PC-9 (cell line): Measurements from ENCODE around the gene TMEM109. TPM values are rescaled to one million over a fixed set of nuclear protein-coding genes. Genes with fewer than 3 reads are reported as not detected.

Experiments
- BruUV-seq: library from RNA; stranded (reverse); fragments of 400-500 nt; replicated peaks from 2 replicates; lab custom pipeline; 2021; lab: Mats Ljungman, UMichigan
- CTCF ChIA-PET: fragments of 300-600 bp; sonication (Branson Sonifier 250); formaldehyde crosslinking; loops from one replicate; lab custom pipeline; 2022; ENCODE audit warnings: antibody characterized with exemption; lab: Charles Lee
- POLR2A ChIA-PET: fragments of 300-600 bp; sonication (Branson Sonifier 250); formaldehyde crosslinking; loops from one replicate; lab custom pipeline; 2022; ENCODE audit warnings: antibody characterized with exemption; ENCODE audit not compliant: unreplicated experiment; lab: Charles Lee
- DNase-seq, 2 experiments: peaks; one replicate each; pipeline versions ENCODE4 v3.0.0 to v3.0.0-alpha.2; 2015 to 2022; ENCODE audit warnings: mixed read lengths in 1 of 2
- H2AFZ ChIP-seq: fragments of 200-600 bp; sonication (generic); 2 replicates; pipeline ENCODE4 v1.8.1; 2017; ENCODE audit warnings: antibody characterized with exemption
- H3F3A ChIP-seq: fragments of 200-600 bp; sonication (generic); 2 replicates; pipeline ENCODE4 v1.8.1; 2017; ENCODE audit warnings: antibody characterized with exemption, mild to moderate bottlenecking, low read depth; ENCODE audit not compliant: insufficient read depth
- H3K27ac ChIP-seq: fragments of 200-600 bp; sonication (generic); 2 replicates; pipeline ENCODE4 v1.6.1; 2016; ENCODE audit warnings: mixed run types
- H3K27me3 ChIP-seq: fragments of 200-600 bp; sonication (generic); 2 replicates; pipeline ENCODE4 v1.6.1; 2016; ENCODE audit warnings: low read depth, mixed run types; ENCODE audit not compliant: insufficient read depth
- H3K36me3 ChIP-seq: fragments of 200-600 bp; sonication (generic); 2 replicates; pipeline ENCODE4 v1.6.1; 2016; ENCODE audit warnings: low read depth, mixed run types
- H3K4me1 ChIP-seq: fragments of 200-600 bp; sonication (generic); replicated peaks from 2 replicates; pipeline ENCODE4 v1.6.1; 2016; ENCODE audit warnings: mixed run types; ENCODE audit not compliant: insufficient read depth
- H3K4me2 ChIP-seq: fragments of 200-600 bp; sonication (generic); 2 replicates; pipeline ENCODE4 v1.6.1; 2017; ENCODE audit warnings: mixed run types
- H3K4me3 ChIP-seq: fragments of 200-600 bp; sonication (generic); 2 replicates; pipeline ENCODE4 v1.6.1; 2016; ENCODE audit warnings: mixed run types
- H3K79me2 ChIP-seq: fragments of 200-600 bp; sonication (generic); 2 replicates; pipeline ENCODE4 v1.6.1; 2017; ENCODE audit warnings: low read depth, mixed run types
- H3K9me2 ChIP-seq: fragments of 200-600 bp; sonication (generic); 2 replicates; pipeline ENCODE4 v1.8.1; 2017; ENCODE audit warnings: mild to moderate bottlenecking; ENCODE audit not compliant: insufficient read depth
- H3K9me3 ChIP-seq: fragments of 200-600 bp; sonication (generic); 2 replicates; pipeline ENCODE4 v1.8.1; 2016; ENCODE audit warnings: low read depth; ENCODE audit not compliant: insufficient read depth
- H4K20me1 ChIP-seq: fragments of 200-600 bp; sonication (generic); 2 replicates; pipeline ENCODE4 v1.8.1; 2017; ENCODE audit not compliant: insufficient read depth
- EZH2 ChIP-seq: fragments of 200-600 bp; sonication (generic); IDR thresholded peaks from 2 replicates; pipeline ENCODE4 v1.8.0; 2017; ENCODE audit warnings: antibody characterized with exemption, low read depth
- intact Hi-C: fragments of 100-400 bp; cut with micrococcal nuclease; formaldehyde crosslinking; loops from one replicate; pipeline ENCODE4 v1.10.0; 2022; ENCODE audit not compliant: unreplicated experiment
- total RNA-seq: library from RNA; stranded (reverse); gene quantifications from 2 replicates; pipeline ENCODE4 v1.2.3, GENCODE V29; 2021
- TF ChIP-seq, protein P1 (sequence below): fragments of 200-600 bp; sonication (generic); conservative IDR thresholded peaks from 2 replicates; pipeline ENCODE4 v1.6.1; 2017; ENCODE audit warnings: mixed run types, antibody characterized with exemption, mild to moderate bottlenecking, moderate library complexity

Gene TMEM109
- total RNA-seq, 1 experiment from 2014 or later = 105 TPM

DNA sequence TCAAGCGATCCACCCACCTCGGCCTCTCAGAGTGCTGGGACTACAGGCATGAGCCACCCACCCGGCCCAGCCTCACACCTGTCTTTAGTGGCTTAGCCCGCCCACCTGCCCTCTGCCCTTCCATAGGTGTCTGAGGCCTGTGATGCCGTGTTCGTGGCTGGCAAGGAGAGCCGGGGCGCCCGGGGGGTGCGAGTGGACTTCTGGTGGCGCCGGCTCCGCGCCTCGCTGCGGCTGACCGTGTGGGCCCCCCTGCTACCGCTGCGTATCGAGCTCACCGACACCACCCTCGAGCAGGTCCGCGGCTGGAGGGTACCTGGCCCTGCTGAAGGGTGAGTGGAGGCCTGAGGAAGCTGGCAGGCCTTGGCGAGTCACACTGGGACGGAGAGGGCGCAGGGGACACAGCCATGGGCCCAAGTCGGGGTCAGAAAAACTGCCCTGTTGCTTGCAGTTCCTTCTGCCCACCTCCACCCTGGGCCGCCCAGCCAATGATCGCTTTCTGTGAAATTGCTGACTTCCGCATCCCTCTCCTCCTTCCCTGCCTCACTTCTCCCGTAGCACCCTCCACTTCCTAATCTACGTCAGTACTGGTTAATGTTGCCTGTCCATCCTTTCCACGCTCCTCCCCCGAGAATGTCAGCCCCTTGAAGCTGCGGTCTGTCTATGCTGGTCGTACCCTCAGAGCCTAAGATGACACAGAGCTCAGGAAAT, 19.6 kb downstream of the TMEM109 start:
- TF ChIP-seq, protein P1, sequence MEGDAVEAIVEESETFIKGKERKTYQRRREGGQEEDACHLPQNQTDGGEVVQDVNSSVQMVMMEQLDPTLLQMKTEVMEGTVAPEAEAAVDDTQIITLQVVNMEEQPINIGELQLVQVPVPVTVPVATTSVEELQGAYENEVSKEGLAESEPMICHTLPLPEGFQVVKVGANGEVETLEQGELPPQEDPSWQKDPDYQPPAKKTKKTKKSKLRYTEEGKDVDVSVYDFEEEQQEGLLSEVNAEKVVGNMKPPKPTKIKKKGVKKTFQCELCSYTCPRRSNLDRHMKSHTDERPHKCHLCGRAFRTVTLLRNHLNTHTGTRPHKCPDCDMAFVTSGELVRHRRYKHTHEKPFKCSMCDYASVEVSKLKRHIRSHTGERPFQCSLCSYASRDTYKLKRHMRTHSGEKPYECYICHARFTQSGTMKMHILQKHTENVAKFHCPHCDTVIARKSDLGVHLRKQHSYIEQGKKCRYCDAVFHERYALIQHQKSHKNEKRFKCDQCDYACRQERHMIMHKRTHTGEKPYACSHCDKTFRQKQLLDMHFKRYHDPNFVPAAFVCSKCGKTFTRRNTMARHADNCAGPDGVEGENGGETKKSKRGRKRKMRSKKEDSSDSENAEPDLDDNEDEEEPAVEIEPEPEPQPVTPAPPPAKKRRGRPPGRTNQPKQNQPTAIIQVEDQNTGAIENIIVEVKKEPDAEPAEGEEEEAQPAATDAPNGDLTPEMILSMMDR = no peak
- no peak for TF ChIP-seq EZH2
- H4K20me1 ChIP-seq = no peaks in the 10 kb centered on the region
- H3K4me3 ChIP-seq = no peak overlapping the region
- no peaks in the 10 kb centered on the region for H3F3A ChIP-seq
- no peaks in the 10 kb centered on the region for H3K9me2 ChIP-seq
- H3K79me2 ChIP-seq = no peaks in the 10 kb centered on the region
- BruUV-seq = no TSS peak
- no peaks in the 10 kb centered on the region for H3K9me3 ChIP-seq
- no peaks in the 10 kb centered on the region for H3K27me3 ChIP-seq
- ChIA-PET CTCF (no interaction called here), POLR2A (no interaction called here)
- no peak overlapping the region for H3K27ac ChIP-seq
- no peak for DNase-seq
- no peak overlapping the region for H2AFZ ChIP-seq
- intact Hi-C loops = no loop called here
- no peaks in the 10 kb centered on the region for H3K4me1 ChIP-seq
- H3K4me2 ChIP-seq = no peak overlapping the region
- H3K36me3 ChIP-seq = no peaks in the 10 kb centered on the region

DNA sequence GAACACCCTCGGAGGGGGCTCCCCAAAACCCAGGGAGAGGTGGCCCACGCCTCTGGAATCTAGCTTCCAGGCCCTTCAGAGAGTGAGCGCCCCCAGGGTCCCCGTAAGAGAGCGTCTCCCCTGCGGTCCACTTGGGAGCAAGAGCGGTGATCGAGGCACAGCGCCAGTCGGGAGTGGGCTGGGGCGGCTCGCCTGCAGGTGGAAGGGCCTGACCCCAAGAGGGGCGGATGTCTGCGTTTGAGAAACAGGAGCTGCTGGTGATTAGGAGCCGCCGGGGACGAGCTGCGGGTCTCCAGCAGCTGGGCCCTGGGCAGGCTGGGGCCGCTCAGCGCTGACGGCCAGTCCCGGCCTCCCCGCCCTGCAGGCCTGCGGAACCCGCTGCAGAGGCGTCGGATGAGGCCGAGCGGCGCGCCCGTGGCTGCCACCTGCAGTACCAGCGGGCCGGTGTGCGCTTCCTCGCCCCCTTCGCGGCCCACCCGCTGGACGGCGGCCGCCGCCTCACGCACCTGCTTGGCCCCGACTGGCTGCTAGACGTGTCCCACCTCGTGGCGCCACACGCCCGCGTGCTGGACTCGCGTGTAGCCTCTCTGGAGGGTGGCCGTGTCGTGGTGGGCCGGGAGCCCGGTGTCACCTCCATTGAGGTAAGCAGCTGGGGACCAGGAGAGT, 20.3 kb downstream of the TMEM109 start:
- peak in 1 of 2 experiments; percentile 20 for DNase-seq
- Histone ChIP-seq H3K4me3 (no peak overlapping the region), H2AFZ (no peak overlapping the region), H4K20me1 (no peaks in the 10 kb centered on the region), H3K79me2 (no peaks in the 10 kb centered on the region), H3K36me3 (no peaks in the 10 kb centered on the region), H3K9me2 (no peaks in the 10 kb centered on the region), H3K9me3 (no peaks in the 10 kb centered on the region), H3F3A (no peaks in the 10 kb centered on the region), H3K4me1 (no peaks in the 10 kb centered on the region), H3K27me3 (no peaks in the 10 kb centered on the region), H3K4me2 (no peak overlapping the region), H3K27ac (no peak overlapping the region)
- intact Hi-C loops = no loop called here
- no peak for TF ChIP-seq EZH2
- TF ChIP-seq, protein P1 = no peak
- no TSS peak for BruUV-seq
- CTCF ChIA-PET = no interaction called here
- POLR2A ChIA-PET = no interaction called here

DNA sequence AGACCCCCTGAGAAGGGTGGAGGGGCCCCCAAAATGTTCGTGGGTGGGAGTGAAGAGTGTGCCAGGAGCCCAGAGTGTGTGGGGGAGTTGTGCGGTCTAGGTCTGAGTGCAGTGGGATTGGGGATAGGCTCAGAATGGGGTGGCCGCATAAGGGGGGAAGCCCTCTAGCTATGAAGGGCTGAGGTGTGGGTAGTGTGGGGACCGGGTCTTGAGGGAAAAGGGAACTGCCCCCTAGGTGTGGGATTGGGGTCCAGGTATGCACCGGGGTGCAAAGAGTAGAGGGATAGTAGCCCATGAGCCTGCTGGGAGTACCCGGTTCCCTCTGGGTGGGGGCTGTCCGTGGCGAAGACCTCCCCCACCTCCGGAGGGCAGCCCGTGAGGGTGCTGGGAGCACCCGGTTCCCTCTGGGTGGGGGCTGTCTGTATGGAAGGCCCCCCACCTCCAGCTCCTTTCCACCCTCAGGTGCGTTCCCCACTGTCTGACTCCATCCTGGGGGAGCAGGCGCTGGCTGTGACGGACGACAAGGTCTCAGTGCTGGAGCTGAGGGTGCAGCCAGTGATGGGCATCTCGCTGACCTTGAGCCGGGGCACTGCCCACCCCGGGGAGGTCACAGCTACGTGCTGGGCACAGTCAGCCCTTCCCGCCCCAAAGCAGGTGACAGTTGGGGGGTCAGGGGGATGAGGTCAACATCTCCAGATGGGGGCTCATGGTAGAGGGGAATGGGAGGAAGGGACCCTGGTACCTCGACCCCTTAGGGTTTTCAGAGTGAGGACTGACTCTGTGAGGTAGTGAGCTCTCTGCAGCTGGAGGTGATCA, 21.0 kb downstream of the TMEM109 start:
- no peak overlapping the region for H3K4me2 ChIP-seq
- DNase-seq = peak in 1 of 2 experiments; percentile 30
- no TSS peak for BruUV-seq
- H3K9me2 ChIP-seq = no peaks in the 10 kb centered on the region
- H3K9me3 ChIP-seq = no peaks in the 10 kb centered on the region
- H2AFZ ChIP-seq = no peak overlapping the region
- ChIA-PET POLR2A (no interaction called here), CTCF (no interaction called here)
- 0 out of 2 replicates have a peak, but pooled peaks cover 2% of the 10 kb centered on the region for H3F3A ChIP-seq
- no peaks in the 10 kb centered on the region for H3K27me3 ChIP-seq
- intact Hi-C loops = no loop called here
- no peak overlapping the region for H3K27ac ChIP-seq
- no peaks in the 10 kb centered on the region for H3K79me2 ChIP-seq
- no peaks in the 10 kb centered on the region for H4K20me1 ChIP-seq
- H3K4me3 ChIP-seq = no peak overlapping the region
- no peaks in the 10 kb centered on the region for H3K4me1 ChIP-seq
- TF ChIP-seq, protein P1 = no peak
- no peak for TF ChIP-seq EZH2
- no peaks in the 10 kb centered on the region for H3K36me3 ChIP-seq
